Measurements from ENCODE around the gene BCAP31.

Gene BCAP31

DNA sequence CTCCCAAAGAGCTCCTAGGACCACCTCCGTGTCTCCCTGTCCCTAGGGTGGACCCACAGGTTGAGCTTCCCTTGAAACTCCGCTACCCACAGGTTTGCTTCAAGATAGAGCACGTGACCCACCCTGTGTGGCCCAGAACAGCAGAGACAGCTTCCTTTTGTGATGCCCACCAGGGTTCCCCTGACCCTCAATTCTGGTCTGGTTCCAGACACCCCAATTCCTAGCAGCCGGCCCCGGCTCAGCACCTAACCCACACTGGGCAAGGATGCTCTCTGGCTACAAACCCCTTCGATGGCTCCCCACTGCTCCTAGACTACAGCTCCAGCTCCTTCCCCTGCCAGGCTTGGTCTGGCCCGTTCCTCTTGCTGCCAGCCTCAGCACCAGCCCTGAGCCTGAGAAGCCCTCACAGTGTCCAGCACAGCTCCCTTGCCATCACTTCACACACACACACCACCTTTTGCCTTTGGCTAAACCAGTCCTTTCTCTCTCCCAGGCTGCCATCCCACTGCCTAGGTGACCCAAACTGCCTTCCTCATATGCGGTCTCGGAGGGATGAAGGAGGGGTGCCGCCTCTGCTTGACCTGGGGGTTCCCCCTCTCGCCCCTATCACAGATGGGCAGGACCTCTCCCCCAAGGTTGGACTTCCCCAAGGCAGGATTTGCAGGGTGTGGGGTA, 56.8 kb downstream of the BCAP31 start:
- FAIRE-seq (no peak), DNase-seq (ENCODE audit: extremely low spot score, insufficient read length, low read depth) (no peak)

DNA sequence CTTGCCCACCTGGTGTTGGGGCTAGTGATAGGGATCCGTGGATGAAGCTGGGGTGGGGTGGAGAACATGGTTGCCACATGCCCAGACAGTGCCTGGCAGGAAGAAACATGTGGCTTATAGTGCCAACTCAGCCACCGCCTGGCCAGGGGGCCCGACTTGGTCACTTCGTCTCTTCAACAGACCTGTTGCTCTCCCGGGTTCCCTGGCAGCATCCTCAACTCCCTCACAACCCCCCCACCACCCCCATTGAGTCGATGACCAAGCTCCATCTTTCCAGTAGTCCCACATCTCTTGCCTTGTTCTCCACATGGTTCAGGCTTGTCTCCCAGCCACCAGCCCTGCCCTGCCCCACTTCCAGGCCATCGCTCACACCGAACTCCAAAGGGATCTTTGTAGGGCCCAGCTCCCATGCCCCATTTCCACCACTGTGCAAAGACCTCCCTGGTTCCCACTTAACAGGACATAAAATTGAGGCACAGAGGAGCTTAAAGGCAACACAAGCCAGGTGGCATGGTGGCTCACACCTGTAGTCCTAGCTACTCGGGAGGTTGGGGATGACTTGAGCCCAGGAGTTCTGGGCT, 58.4 kb downstream of the BCAP31 start:
- no peak for DNase-seq (ENCODE audit: extremely low spot score, insufficient read length, low read depth)
- no peak for FAIRE-seq

DNA sequence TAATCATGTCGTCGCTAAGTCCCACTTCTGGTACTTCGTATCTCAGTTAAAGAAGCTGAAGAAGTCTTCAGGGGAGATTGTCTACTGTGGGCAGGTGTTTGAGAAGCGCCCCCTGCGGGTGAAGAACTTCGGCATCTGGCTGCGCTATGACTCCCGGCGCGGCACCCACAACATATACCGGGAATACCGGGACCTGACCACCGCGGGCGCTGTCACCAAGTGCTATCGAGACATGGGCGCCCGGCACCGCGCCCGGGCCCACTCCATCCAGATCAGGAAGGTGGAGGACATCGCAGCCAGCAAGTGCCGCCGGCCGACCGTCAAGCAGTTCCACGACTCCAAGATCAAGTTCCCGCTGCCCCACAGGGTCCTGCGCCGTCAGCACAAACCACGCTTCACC, 61.9 kb downstream of the BCAP31 start:
- no peak for FAIRE-seq
- no peak for DNase-seq (ENCODE audit: extremely low spot score, insufficient read length, low read depth)

GRCh38 chrX:153659268-153659667, 64.9 kb downstream of the BCAP31 start:
- FAIRE-seq (no peak), DNase-seq (ENCODE audit: extremely low spot score, insufficient read length, low read depth) (no peak)

DNA sequence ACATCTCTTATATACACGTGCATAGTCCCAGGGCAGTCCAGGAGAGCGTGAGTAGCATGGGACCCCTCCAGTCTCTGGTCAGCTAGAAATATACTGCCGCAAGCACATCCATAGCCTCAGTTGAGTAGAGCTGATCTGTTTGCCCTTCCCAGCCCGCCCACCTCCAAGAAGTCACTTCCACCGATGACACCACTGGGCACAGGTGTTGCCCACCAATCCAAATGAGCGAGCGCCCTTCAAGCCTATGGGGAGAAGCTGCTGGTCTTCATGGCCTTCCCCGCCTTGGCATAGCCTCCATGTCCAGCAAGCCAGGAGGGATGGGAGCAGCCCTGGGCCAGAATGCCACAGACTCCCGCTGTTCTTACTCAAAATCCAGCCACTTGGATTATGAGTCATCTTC, 67.0 kb downstream of the BCAP31 start:
- DNase-seq (ENCODE audit: extremely low spot score, insufficient read length, low read depth) (no peak), FAIRE-seq (no peak)

DNA sequence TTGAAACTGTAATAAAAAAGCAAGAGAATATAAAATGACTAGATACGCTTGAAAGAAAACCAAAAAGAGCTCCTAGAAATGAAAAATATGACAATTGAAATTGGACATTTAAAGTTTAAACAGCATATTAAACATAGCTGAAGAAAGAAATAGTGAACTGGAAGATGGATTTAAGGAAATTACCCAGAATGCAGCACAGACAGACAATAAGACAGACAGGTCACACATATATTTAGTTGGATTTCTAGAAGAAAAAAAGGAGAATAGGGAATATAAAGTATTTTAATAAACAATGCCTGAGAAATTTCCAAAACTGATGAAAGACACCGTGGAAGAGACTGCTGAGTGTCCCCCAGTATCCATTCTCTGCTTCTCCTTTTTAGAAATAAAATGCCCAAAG, 70.6 kb downstream of the BCAP31 start:
- FAIRE-seq = no peak

GRCh38 chrX:153651540-153652079, 72.6 kb downstream of the BCAP31 start:
- FAIRE-seq (peak; percentile 77), DNase-seq (ENCODE audit: extremely low spot score, insufficient read length, low read depth) (no peak)

More for the DNA sequence above, 70.6 kb downstream of the BCAP31 start:
- no peak for DNase-seq (ENCODE audit: extremely low spot score, insufficient read length, low read depth)

DNA sequence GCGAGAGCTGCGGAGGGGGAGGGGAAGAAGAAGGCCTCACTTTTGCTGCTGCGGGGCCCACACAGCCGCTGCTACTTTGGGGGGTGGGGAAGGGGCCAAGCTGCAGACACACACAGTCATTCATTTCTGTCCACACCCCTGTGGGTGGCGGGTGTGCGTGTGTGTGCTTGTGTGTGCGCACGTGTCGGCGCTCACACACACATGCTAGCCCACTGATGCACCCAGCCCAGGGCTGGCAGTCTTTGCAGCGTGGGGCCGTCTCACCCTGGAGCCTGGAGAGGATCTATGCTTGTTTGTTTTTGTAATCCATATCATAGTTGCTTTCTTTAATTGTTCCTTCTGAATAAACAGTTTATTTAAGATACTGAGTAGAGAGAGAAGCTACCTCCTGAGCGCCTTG, 73.2 kb downstream of the BCAP31 start:
- FAIRE-seq = no peak
- no peak for DNase-seq (ENCODE audit: extremely low spot score, insufficient read length, low read depth)
